Ecto neural progenitor cell (in vitro differentiated cells): ENCODE results near the gene KRTAP12-3.
A peak's percentile ranks its signal among the peaks of the same experiment; 100 is the strongest.
"Not testable (repeated sequence)": the region's sequence is repeated elsewhere in the genome, so short reads cannot be mapped to it uniquely, and the experiment has no call there.

Experiments
- DNase-seq: peaks from one replicate; pipeline ENCODE4 v3.0.0-alpha.2; 2018; ENCODE audit warnings: low spot score

KRTAP12-3 gene

GRCh38 chr21:44627181-44627822 is 30.4 kb upstream of the KRTAP12-3 start:
- DNase-seq: not testable (repeated sequence)

DNA sequence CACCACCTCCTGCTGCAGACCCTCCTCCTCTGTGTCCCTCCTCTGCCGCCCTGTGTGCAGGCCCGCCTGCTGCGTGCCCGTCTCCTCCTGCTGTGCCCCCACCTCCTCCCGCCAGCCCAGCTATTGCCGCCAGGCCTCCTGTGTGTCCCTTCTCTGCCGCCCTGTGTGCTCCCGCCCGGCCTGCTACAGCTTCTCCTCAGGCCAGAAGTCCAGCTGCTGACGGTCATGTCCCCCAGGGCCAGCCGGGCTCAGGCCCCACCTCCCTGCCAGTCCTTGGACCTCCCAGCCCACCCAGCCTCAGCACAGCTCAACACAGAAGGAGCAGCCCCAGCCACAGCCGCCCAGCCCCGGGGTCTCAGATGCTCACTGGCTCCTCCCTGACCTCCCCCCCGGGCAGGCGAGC is 29.9 kb upstream of the KRTAP12-3 start:
- peak; percentile 48 for DNase-seq

GRCh38 chr21:44628707-44629391 is 28.9 kb upstream of the KRTAP12-3 start:
- peak; percentile 36 for DNase-seq

- peak; percentile 7 for DNase-seq
Observed at GRCh38 chr21:44630440-44630839, 27.3 kb upstream of the KRTAP12-3 start.

DNA sequence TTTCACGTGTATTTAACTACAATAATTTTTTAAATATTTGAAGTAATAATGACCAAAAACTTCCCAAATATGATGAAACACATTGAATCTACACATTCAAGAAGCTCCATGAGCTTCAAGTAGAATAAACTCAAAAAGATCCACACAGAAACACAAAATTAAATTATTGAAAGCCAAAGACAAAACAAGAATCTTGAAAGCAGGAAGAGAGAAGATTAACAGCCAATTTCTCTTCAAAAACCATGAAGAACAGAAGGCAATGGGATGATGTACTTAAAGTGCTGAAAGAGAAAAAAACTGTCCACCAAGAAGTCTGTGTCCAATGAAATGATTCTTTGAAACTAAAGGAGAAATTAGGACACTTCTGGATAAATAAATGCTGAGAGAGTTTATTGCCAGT is 25.7 kb upstream of the KRTAP12-3 start:
- no peak for DNase-seq

- peak; percentile 36 for DNase-seq
Observed at GRCh38 chr21:44636209-44637017, 21.3 kb upstream of the KRTAP12-3 start.

- peak; percentile 54 for DNase-seq
Observed at GRCh38 chr21:44637018-44637850, 20.5 kb upstream of the KRTAP12-3 start, which contains the start of gene KRTAP10-10. KRTAP10-10 (plus strand) TSS chr21:44637356; CDS start chr21:44637418, 62 bp downstream.

DNA sequence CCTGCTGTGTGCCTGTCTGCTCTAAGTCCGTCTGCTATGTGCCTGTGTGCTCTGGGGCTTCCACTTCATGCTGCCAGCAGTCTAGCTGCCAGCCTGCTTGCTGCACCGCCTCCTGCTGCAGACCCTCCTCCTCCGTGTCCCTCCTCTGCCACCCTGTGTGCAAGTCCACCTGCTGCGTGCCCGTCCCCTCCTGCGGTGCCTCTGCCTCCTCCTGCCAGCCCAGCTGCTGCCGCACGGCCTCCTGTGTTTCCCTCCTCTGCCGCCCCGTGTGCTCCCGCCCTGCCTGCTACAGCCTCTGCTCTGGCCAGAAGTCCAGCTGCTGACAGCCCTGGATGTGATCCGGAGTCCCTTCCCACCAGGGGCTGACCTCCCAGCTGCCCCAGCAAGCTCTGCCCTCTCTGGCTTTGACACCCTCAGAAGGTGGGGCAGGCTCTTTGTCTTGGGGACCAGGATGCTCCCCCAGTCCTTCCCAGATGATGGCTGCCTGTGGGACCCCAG is 19.8 kb upstream of the KRTAP12-3 start:
- DNase-seq: not testable (repeated sequence)

- DNase-seq: peak; percentile 35
Observed at GRCh38 chr21:44638506-44639330, 19.0 kb upstream of the KRTAP12-3 start.

DNA sequence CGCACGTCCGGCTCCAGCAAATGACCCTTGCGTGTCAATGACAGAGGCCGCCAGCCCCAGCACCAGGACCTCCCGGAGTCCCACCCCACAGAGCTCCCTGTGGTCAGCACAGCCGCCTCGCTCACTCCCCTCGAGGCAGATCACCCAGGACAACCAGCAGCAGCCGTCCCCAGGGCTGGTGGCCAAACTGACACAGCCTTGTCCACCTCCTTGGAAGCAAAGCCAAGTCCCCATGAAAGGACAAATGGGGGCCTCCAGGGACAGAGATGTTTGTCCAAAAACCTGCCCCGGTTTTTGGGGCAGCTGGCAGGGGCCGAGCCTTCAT is 18.4 kb upstream of the KRTAP12-3 start:
- DNase-seq: no peak

GRCh38 chr21:44640761-44641160 is 17.0 kb upstream of the KRTAP12-3 start:
- peak; percentile 32 for DNase-seq

DNA sequence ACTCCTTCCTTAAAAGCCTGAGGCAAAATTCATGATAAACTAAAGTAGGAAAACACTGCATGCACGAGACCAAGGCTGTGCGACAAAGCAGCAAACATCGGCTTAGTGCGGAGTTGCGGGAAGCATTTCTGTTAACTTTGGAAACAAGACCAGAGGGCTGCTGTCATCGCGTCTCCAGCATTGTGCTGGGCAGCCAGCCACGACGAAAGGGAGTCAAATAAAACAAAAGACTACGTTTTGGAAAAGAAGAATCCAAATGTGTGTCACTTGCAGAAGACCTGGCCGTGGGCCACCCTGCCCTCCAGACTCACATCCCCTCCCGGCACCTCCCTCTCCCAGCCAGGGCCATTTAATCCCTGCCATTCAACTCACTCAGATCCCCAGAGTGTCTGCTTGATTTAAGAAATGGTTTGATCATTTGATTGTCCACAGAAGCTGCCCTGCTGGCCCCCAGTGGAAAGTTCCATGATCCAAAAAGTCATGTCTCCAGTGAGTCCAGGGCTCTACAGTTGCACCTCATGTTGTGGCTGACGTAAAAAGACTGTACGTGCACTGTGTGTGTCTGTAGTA is 13.9 kb upstream of the KRTAP12-3 start:
- DNase-seq: peak; percentile 45

DNA sequence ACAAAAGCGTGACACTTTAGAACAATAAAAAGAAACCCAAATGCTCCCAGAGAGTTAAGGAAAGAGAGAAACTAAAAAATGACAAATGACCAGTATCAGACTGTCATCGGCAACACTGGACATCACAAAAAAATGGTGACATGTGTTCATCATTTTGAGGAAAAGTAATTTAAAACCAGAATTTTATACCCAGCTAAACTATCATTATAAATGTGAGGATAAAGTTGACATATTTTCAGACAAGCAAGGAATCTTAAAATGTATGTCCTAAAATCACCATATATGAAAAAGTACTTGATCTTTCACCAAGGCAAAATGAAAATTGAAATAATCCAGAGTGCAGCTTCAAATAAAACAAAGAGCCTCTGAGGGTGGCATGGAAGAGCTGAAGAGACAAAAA is 12.9 kb upstream of the KRTAP12-3 start:
- no peak for DNase-seq

DNA sequence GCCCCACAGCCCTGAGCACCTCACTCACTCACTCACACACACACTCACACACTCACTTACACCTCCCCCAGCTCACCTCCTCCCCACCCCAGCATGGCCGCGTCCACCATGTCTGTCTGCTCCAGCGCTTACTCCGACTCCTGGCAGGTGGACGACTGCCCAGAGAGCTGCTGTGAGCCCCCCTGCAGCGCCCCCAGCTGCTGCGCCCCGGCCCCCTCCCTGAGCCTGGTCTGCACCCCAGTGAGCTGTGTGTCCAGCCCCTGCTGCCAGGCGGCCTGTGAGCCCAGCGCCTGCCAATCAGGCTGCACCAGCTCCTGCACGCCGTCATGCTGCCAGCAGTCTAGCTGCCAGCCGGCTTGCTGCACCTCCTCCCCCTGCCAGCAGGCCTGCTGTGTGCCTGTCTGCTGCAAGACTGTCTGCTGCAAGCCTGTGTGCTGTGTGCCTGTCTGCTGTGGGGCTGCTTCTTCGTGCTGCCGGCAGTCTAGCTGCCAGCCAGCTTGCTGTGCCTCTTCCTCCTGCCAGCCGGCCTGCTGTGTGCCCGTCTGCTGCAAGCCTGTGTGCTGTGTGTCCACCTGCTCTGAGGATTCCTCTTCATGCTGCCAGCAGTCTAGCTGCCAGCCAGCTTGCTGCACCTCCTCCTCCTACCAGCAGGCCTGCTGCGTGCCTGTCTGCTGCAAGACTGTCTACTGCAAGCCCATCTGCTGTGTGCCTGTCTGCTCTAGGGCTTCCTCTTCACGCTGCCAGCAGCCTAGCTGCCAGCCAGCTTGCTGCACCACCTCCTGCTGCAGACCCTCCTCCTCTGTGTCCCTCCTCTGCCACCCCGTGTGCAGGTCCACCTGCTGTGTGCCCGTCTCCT is 11.1 kb upstream of the KRTAP12-3 start, which contains the start of gene KRTAP10-11:
Gene KRTAP10-11, plus strand, starts transcription at position 49 of the 856 bp plus-strand sequence. Its CDS starts 45 bp downstream, at position 94.
- DNase-seq: not testable (repeated sequence)

- DNase-seq: peak; percentile 54
Observed at GRCh38 chr21:44647222-44647552, 10.5 kb upstream of the KRTAP12-3 start.

GRCh38 chr21:44648557-44649311 is 9.0 kb upstream of the KRTAP12-3 start:
- peak; percentile 48 for DNase-seq

DNA sequence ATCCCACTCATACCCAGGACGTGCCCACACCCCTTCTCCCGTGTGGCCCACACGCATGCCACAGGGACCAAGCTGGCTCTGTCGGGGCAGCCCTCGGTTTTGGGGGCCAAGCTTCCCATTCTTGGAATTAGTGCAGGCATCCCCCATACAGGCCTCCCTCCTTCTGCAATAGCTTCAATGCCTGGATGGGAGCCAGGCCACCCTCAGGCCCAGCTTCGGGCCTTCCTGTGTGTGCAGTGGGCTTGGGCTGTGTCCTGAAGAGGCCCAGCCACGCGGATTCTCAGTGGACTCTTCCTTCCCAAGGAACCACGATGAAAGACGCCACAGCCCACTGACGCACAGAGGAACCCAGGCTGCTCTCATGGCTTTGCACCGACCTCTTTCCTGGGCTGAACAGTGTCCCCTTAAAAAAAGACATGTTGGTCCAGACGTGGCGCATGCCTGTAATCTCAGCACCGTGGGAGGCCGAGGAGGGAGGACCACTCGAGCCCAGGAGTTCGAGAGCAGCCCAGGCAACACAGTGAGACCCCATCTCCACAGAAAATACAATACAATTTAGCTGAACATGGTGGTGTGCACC is 8.1 kb upstream of the KRTAP12-3 start:
- no peak for DNase-seq

- no peak for DNase-seq
Observed at GRCh38 chr21:44650265-44650972, 7.3 kb upstream of the KRTAP12-3 start.
